Chondrocyte (in vitro differentiated cells): ENCODE results near the gene SLC46A3. TPM values are rescaled to one million over a fixed set of nuclear protein-coding genes. Genes with fewer than 3 reads are reported as not detected.

Source experiments
- DNase-seq: peaks from one replicate; pipeline ENCODE4 v3.0.0; 2021; ENCODE audit warnings: mixed read lengths, low spot score
- H3K27ac Mint-ChIP-seq: one replicate; pipeline ENCODE4 v1.8.0; 2021; ENCODE audit warnings: mild to moderate bottlenecking, moderate library complexity, mixed read lengths; ENCODE audit not compliant: unreplicated experiment
- H3K27me3 Mint-ChIP-seq: 2 replicates; pipeline ENCODE4 v1.8.0; 2021; ENCODE audit warnings: low read depth, mixed read lengths
- H3K36me3 Mint-ChIP-seq: 2 replicates; pipeline ENCODE4 v1.8.0; 2021; ENCODE audit warnings: low read depth, mixed read lengths
- H3K4me1 Mint-ChIP-seq: 2 replicates; pipeline ENCODE4 v1.8.0; 2021; ENCODE audit warnings: low read depth, mild to moderate bottlenecking, mixed read lengths
- H3K4me3 Mint-ChIP-seq: one replicate; pipeline ENCODE4 v1.8.0; 2021; ENCODE audit warnings: mild to moderate bottlenecking, moderate library complexity, mixed read lengths; ENCODE audit not compliant: unreplicated experiment
- H3K9me3 Mint-ChIP-seq: 2 replicates; pipeline ENCODE4 v1.8.0; 2021; ENCODE audit warnings: low read depth, mixed read lengths
- CTCF ChIP-seq: fragments of 200-600 bp; sonication (generic); IDR thresholded peaks from 2 replicates; pipeline ENCODE4 v1.5.0; 2021; ENCODE audit warnings: antibody characterized with exemption, mild to moderate bottlenecking, moderate library complexity
- long read RNA-seq: library from polyadenylated mRNA; stranded (forward); transcript quantifications from one replicate; pipeline ENCODE4 v2.0.0, GENCODE V29; 2021
- total RNA-seq: library from RNA; stranded (reverse); gene quantifications from 3 replicates; pipeline ENCODE4 v1.2.1, GENCODE V29; 2021

Gene SLC46A3, protein sequence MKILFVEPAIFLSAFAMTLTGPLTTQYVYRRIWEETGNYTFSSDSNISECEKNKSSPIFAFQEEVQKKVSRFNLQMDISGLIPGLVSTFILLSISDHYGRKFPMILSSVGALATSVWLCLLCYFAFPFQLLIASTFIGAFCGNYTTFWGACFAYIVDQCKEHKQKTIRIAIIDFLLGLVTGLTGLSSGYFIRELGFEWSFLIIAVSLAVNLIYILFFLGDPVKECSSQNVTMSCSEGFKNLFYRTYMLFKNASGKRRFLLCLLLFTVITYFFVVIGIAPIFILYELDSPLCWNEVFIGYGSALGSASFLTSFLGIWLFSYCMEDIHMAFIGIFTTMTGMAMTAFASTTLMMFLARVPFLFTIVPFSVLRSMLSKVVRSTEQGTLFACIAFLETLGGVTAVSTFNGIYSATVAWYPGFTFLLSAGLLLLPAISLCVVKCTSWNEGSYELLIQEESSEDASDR
- total RNA-seq, result 14.0 to 32.5 TPM (median 14.7 TPM) in 3 replicates
- long read RNA-seq, transcript SLC46A3-201 (6 exons, 3,173 nt), result major isoform, 30 of 36 reads
- long read RNA-seq, partial matches to known transcripts, result 2 of 36 reads
- long read RNA-seq, other reads (novel, unspliced or antisense), result 3 of 36 reads

GRCh38 chr13:28718543-28719226, at the start of gene SLC46A3:
Gene SLC46A3 (minus strand): TSS chr13:28718970. CDS start chr13:28717998, 972 bp downstream.
- Mint-ChIP-seq H3K36me3 (no peaks in the 10 kb centered on the region), H3K4me3 (peak within 1 kb of the TSS; percentile 88), H3K27ac (peak within 1 kb of the TSS; percentile 99), H3K9me3 (no peaks in the 10 kb centered on the region), H3K27me3 (no peaks in the 10 kb centered on the region), H3K4me1 (peaks cover 44% of the 10 kb centered on the region)
- peak; percentile 49 for TF ChIP-seq CTCF
- DNase-seq, result peak; percentile 100

DNA sequence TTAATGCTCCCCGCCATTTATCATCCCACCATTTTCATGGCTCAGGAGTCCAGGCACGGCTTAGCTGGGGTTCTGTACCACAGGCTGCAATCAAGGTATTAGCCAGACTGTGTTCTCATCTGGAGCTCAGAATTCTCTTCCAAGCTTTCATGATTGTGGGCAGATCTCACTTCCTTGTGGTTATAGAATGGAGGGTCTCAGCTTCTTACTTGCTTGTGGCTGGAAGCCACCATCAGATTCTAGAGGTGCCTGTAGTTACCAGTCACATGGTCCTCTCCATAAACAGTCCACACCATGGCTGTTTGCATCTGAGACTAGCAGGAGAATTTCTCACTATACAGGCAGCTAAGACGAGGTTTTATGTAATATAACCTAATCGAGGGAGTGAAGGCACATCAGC, 45.1 kb upstream of the SLC46A3 start:
- H3K36me3 Mint-ChIP-seq, result peaks cover 3% of the 10 kb centered on the region
- no peak for DNase-seq
- no peaks in the 10 kb centered on the region for H3K27me3 Mint-ChIP-seq
- peaks cover 8% of the 10 kb centered on the region for H3K4me1 Mint-ChIP-seq
- H3K27ac Mint-ChIP-seq, result no peak overlapping the region
- no peak overlapping the region for H3K4me3 Mint-ChIP-seq
- peaks cover 8% of the 10 kb centered on the region for H3K9me3 Mint-ChIP-seq
- no peak for TF ChIP-seq CTCF

GRCh38 chr13:28761586-28761985, 42.8 kb upstream of the SLC46A3 start:
- no peak for TF ChIP-seq CTCF
- Mint-ChIP-seq H3K27ac (no peak overlapping the region), H3K4me1 (peaks cover 8% of the 10 kb centered on the region), H3K9me3 (peaks cover 24% of the 10 kb centered on the region), H3K36me3 (peaks cover 11% of the 10 kb centered on the region), H3K27me3 (no peaks in the 10 kb centered on the region), H3K4me3 (no peak overlapping the region)
- DNase-seq, result no peak

- TF ChIP-seq CTCF, result no peak
- no peaks in the 10 kb centered on the region for H3K27me3 Mint-ChIP-seq
- H3K27ac Mint-ChIP-seq, result no peak overlapping the region
- H3K36me3 Mint-ChIP-seq, result peaks cover 11% of the 10 kb centered on the region
- peaks cover 24% of the 10 kb centered on the region for H3K9me3 Mint-ChIP-seq
- no peak for DNase-seq
- H3K4me3 Mint-ChIP-seq, result no peak overlapping the region
- peaks cover 41% of the 10 kb centered on the region for H3K4me1 Mint-ChIP-seq
Measured at GRCh38 chr13:28755546-28755870, 36.7 kb upstream of the SLC46A3 start.
